Measurements from ENCODE around the gene ADARB1. TPM values are rescaled to one million over a fixed set of nuclear protein-coding genes. Genes with fewer than 3 reads are reported as not detected.

Gene ADARB1
- total RNA-seq, 1 experiment from 2014 or later, result 31.9 TPM

GRCh38 chr21:45119812-45120211 lies 45.4 kb downstream of the ADARB1 start:
- H3K9me3 ChIP-seq (ENCODE audit: low read depth, low read length, poor library complexity, severe bottlenecking), result peaks cover 5% of the 10 kb centered on the region
- ChIA-PET POLR2A (ENCODE audit: low non-redundant PET) (no interaction called here), CTCF (interaction anchor here (0.9 kb wide), 1 partner anchor 17 kb away, joined by 4 read pairs; no protein-coding TSS in a partner anchor)
- no peak for DNase-seq (ENCODE audit: low spot score)
- intact Hi-C loops (cut with micrococcal nuclease; ENCODE audit: unreplicated experiment), result no loop called here
- no TSS peak for BruUV-seq (replicated peaks)
- no peak overlapping the region for H3K27ac ChIP-seq (ENCODE audit: low read depth, low read length, poor library complexity, severe bottlenecking)
- H3K4me3 ChIP-seq (ENCODE audit: low read depth, low read length, poor library complexity, severe bottlenecking), result no peak overlapping the region
- no peak for TF ChIP-seq CTCF (conservative IDR thresholded peaks at IDR 0.05; ENCODE audit: low read depth, low read length)
- TF ChIP-seq EZH2 (IDR thresholded peaks at IDR 0.05; ENCODE audit: borderline replicate concordance, low read depth, low read length, poor library complexity, severe bottlenecking), result no peak
- peaks cover 22% of the 10 kb centered on the region for H3K4me1 ChIP-seq (ENCODE audit: insufficient read depth, low read length, poor library complexity, severe bottlenecking)
- no peaks in the 10 kb centered on the region for H3K27me3 ChIP-seq (replicated peaks; ENCODE audit: insufficient read depth, low read depth, low read length, poor library complexity)
- no peaks in the 10 kb centered on the region for H3K36me3 ChIP-seq (ENCODE audit: insufficient read depth, low read length, poor library complexity, severe bottlenecking)

GRCh38 chr21:45120975-45121374 lies 46.6 kb downstream of the ADARB1 start:
- ChIA-PET CTCF (interaction anchor here (0.6 kb wide), 1 partner anchor 17 kb away, joined by 4 read pairs; no protein-coding TSS in a partner anchor), POLR2A (ENCODE audit: low non-redundant PET) (no interaction called here)
- Histone ChIP-seq H3K36me3 (ENCODE audit: insufficient read depth, low read length, poor library complexity, severe bottlenecking) (no peaks in the 10 kb centered on the region), H3K4me1 (ENCODE audit: insufficient read depth, low read length, poor library complexity, severe bottlenecking) (peaks cover 22% of the 10 kb centered on the region), H3K27me3 (replicated peaks; ENCODE audit: insufficient read depth, low read depth, low read length, poor library complexity) (no peaks in the 10 kb centered on the region), H3K4me3 (ENCODE audit: low read depth, low read length, poor library complexity, severe bottlenecking) (no peak overlapping the region), H3K27ac (ENCODE audit: low read depth, low read length, poor library complexity, severe bottlenecking) (no peak overlapping the region), H3K9me3 (ENCODE audit: low read depth, low read length, poor library complexity, severe bottlenecking) (peaks cover 5% of the 10 kb centered on the region)
- no TSS peak for BruUV-seq (replicated peaks)
- TF ChIP-seq CTCF (conservative IDR thresholded peaks at IDR 0.05; ENCODE audit: low read depth, low read length), result no peak
- TF ChIP-seq EZH2 (IDR thresholded peaks at IDR 0.05; ENCODE audit: borderline replicate concordance, low read depth, low read length, poor library complexity, severe bottlenecking), result no peak
- no peak for DNase-seq (ENCODE audit: low spot score)
- intact Hi-C loops (cut with micrococcal nuclease; ENCODE audit: unreplicated experiment), result no loop called here

- TF ChIP-seq EZH2 (IDR thresholded peaks at IDR 0.05; ENCODE audit: borderline replicate concordance, low read depth, low read length, poor library complexity, severe bottlenecking) (no peak), CTCF (conservative IDR thresholded peaks at IDR 0.05; ENCODE audit: low read depth, low read length) (no peak)
- Histone ChIP-seq H3K27ac (ENCODE audit: low read depth, low read length, poor library complexity, severe bottlenecking) (no peak overlapping the region), H3K4me1 (ENCODE audit: insufficient read depth, low read length, poor library complexity, severe bottlenecking) (peaks cover 22% of the 10 kb centered on the region), H3K27me3 (replicated peaks; ENCODE audit: insufficient read depth, low read depth, low read length, poor library complexity) (no peaks in the 10 kb centered on the region), H3K9me3 (ENCODE audit: low read depth, low read length, poor library complexity, severe bottlenecking) (peaks cover 5% of the 10 kb centered on the region), H3K36me3 (ENCODE audit: insufficient read depth, low read length, poor library complexity, severe bottlenecking) (no peaks in the 10 kb centered on the region), H3K4me3 (ENCODE audit: low read depth, low read length, poor library complexity, severe bottlenecking) (no peak overlapping the region)
- DNase-seq (ENCODE audit: low spot score), result no peak
- intact Hi-C loops (cut with micrococcal nuclease; ENCODE audit: unreplicated experiment), result no loop called here
- ChIA-PET POLR2A (ENCODE audit: low non-redundant PET) (interaction anchor here (0.5 kb wide), 1 partner anchor 55 kb away, joined by 4 read pairs; no protein-coding TSS in a partner anchor), CTCF (no interaction called here)
- no TSS peak for BruUV-seq (replicated peaks)
Observed at GRCh38 chr21:45122030-45122429, 47.6 kb downstream of the ADARB1 start.
